Nucleus accumbens (tissue), 56 donors: Measurements from ENCODE around the gene CXCR2.
"Not testable (repeated sequence)": the region's sequence is repeated elsewhere in the genome, so short reads cannot be mapped to it uniquely, and the experiment has no call there.

Experiments
- DNase-seq, 56 donors: peaks; one replicate each; lab custom pipeline; 2025; lab: John Stamatoyannopoulos, UW

Gene CXCR2

DNA sequence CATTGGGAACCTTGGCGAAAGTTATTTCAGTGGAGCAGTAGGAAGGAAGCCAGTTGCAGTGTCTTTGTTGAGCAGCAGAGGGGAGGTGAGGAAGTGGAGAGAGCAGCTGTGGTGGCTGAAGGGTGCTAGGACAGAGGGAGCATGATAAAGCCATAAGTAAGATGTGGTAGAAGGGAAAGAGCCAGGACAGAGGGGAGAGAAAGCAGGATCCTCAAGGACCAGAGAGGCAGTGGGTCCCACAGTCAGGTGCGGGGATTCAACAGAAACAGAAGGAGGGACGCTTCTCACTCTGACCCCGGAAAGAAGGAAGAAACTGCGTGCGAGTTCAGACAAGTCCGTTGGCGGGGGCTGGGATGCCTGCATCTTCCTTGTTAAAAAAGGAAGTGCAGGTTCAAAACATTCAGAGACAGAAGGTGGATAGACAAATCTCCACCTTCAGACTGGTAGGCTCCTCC lies at the start of gene CXCR2:
CXCR2 (plus strand) TSS at position 403 of the 455 bp plus-strand sequence. CDS start 8,774 bp downstream, outside the sequence.
- peak in 1 of 56 donors; percentile 4 for DNase-seq

DNA sequence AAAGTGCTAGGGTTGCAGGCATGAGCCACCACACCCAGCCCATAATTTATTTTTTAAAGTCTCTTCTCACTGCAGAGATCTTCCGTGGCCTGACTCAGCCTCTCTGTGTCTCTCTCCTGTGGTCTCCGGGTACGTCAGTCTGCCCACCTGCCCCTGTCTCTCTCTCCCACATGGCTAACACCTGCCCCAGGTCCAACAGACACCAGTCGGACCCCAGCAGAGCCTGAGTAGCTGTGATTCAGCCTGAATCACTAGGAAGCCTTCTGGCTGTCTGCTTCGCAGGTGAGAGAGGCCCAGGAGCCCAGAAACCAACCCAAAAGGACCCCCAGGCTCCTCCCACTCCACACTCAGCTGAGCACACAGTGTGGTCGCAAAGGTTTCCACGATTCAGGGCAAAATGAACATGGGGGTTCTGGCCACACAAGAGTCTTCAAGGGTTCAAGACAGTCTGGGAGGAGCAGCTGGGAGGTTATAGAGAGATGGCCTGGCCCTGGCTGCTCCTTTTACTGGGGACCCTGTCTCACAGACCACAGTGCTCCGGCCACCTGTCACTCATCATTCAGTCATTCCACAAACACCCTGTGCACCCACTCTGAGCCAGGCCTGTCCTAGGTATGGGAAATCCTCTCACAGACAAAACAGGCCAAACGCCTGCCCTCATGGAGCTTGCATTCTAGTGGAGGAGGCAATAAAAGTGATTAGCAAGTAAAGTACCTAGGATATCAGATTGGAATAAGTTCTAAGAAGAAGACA lies 48.2 kb upstream of the CXCR2 start:
- DNase-seq, result no peak

DNA sequence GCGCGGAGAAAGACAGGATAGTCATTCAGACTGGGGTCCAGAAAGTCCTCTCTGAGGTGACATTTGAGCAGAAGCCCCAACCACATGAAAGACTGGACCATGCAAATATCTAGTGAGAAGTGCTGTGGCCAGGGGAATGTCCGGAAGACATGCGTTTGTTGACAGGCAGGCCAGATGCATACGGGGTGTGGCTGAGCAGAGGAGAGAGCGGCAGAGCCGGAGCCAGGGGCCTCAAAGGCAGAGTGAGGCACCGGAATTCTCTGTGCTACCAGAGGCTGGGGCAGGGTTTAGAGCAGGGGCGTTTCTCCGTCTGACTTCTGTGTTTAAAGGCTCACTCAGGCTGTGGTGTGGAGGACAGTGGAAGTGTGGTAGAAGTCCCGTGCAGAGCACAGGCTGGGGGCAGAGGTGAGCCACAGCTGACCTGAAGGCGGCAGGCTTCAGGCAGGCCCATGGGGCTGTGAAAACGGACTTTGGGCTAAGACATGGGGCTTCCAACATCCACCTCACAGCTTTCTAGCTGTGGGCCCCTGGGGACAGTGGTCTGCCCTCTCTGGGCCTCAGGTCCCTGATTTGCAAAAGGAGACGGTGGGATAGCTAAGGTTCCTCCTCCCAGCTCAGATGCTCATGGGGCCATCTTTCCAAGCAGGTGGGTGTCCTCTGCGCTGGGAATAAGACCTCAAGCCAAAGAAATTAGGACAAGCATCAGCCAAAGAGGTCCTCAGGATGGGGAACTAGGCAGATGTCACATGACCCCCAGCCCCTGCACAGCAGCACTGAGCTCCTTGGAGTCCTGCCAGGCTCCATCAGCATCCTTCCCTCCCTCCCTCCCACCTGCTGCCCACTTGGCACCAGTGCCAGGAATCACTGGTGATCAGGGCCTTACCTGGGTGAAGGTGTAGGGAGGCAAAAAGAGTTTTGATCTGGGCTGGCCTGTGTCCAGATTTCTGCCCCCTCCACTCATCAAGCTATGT lies 45.6 kb upstream of the CXCR2 start:
- no peak for DNase-seq

DNA sequence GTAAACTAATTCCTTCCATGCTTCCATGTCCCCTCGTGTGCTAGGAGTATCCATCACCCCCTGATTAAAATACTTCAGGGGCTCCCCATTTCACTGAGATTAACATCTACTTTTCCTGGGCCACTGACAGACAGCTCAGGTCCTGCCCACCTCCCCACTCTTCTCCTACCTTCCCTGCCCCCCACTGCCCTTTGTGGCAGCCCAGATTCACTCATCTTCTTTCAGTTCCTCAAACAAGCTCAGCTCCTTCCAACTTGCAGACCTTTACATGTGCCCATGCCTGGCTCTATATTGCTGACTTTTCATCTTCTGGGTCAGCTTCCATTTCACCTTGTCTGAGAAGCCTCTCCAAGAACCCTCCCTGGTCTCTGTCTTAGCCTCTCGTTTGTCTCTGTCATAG lies 44.8 kb upstream of the CXCR2 start:
- no peak for DNase-seq

DNA sequence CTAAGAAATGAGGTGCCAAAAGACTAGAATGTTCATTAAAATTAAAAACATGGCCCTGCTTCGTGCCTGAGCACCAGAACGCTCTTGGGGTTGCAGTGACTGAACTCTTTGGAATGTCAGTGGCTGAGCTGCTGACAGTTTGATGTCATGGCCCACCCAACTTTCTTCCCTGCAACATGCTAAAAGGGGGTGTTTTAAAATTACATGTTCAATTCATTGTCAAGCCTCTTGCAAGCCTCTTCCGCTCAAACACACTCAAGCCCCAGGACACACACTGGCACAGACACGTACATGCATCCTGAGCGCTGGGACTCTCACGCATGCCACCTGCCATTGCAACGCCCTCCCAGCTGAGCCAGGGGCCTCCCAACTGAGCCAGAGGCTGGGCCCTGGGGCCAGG lies 44.1 kb upstream of the CXCR2 start:
- DNase-seq, result no peak

DNA sequence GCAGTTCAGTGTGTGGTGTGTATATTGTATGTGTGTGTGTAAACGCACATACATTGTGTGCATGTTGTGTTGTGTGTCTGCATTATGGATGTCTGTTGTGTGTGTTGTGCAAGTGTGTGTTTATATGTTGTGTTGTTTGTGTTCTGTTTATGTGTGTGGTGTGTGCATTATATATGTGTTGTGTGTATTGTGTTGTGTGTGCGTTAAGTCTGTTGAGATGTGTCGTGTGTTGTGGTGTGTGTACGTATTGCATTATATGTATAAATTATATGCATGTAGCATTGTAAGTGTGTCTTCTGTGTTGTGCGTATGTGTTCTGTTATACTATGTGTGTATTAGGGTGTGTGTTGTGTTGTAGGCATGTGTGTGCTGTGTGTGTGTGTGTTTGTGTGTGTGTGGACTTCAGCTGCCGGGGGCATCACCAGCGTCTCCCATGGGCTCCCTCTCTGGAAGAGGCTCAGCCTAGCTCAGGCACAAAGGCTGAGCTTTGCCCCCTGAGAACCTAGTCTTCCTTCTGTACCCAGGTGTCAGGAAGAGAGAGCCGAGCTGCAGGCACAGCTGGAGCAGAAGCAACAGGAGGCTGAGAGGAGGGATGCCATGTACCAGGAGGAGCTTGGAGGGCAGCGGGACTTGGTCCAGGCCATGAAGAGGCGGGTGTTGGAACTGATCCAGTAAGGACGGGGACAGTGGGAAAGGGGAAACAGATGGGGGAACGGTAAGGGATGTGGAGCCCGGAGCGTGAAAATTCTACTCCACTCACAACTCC lies 43.1 kb upstream of the CXCR2 start:
- DNase-seq, result no peak

DNA sequence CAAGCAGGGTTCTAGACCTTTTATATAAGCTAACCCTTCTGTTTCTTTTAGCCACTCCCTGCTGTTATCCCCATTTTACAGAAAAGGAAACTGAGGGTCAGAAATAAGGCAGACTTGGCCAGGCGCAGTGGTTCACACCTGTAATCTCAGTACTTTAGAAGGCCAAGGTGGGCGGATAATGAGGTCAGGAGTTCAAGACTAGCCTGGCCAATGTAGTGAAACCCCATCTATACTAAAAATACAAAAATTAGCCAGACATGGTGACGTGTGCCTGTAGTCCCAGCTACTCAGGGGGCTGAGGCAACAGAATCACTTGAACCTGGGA lies 42.5 kb upstream of the CXCR2 start:
- no peak for DNase-seq

DNA sequence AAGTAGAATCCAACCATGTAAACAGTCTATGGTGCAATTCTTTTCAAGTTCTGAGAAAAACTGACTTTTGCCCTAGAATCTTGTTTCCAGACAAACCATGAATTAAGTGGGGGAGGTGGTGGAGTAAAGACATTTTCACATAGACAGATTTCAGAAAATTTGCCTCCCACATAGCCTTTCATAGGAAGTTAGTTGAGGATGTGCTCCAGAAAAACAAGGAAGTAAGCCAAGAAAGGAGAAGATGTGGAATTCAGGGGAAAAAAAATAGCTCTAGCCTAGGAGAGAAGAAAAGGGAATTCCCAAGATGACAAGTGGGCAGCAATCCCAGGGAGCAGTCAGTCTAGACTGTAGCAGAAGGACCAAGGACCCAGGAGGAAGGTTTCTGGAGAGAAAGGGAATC lies 39.4 kb upstream of the CXCR2 start:
- DNase-seq, result no peak

DNA sequence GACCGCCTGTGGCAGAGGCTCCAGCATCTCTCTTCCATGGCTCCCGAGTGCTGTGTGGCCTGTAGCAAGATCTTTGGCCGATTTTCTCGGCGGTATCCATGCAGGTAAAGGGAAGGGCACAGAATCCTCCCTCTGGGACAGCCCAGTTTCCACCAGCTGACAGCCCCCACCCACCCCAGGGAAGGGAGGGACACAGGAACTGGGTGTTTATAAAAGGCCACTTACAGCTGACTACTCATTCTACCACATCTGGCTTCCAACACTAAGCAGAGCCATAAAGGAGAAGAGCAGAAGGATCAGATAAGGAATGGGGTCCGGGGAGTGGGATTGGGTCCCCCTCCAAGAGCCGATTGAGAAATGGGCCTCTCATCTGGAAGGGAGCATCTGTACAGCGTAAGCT lies 36.6 kb upstream of the CXCR2 start:
- DNase-seq, result no peak

DNA sequence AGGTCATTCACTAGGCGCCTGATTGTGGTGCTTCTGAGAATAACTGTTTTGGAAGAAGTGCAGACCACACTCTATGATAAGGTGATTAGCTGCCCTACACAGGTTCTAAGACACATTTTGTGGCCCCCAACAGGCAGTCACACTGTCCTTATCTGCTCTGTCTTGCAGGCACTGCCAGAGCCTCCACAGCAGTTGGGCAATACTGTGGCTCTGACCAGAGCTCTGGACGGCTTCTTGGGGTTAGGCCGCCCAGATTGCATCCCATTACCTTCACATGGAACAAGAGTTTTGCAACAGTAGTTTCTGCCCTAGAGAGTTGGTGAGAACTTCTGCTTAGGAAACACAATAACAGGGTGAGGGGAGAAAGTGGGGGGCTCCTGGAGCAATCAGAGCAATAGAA lies 34.1 kb upstream of the CXCR2 start:
- DNase-seq, result no peak

DNA sequence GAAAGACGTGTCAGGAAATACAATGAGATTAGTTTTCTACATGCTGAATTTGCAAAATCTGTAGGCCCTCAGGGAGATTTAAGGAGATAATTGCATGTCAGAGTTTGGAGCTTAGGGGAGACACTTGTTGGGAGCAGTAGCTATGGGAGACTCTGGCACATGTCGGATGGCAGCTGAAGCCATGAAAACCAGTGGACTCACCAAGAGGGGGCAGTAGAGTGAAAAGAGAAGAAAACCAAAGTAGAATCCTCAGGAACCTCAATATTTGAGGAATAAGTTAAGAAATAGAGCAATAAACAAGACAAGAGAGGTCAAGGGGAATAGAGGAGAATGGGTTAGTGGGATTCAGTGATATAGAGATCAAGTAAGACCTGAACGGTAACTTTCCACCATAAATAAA lies 31.9 kb upstream of the CXCR2 start:
- DNase-seq, result no peak

DNA sequence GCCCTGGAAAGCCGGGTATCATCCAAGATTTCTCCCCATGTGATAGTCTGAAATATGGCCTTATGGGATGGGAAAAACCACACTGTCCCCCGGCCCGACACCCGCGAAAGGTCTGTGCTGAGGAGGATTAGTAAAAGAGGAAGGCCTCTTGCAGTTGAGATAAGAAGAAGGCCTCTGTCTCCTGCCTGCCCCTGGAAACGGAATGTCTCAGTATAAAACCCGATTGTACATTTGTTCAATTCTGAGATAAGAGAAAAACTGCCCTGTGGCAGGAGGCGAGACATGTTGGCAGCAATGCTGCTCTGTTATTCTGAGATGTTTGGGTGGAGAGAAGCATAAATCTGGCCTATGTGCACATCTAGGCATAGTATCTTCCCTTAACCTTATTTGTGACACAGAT lies 30.0 kb upstream of the CXCR2 start:
- no peak for DNase-seq

DNA sequence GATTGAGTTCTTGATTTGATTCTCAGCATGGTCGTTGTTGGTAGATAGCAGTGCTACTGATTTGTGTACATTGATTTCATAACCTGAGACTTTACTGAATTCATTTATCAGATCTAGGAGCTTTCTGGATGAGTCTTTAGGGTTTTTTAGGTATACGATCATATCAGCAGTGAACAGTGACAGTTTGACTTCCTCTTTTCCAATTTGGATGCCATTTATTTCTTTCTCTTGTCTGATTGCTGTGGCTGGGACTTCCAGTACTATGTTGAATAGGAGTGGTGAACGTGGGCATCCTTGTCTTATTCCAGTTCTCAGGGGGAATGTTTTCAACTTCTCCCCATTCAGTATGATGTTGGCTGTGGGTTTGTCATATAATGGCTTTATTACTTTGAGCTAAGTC lies 27.9 kb upstream of the CXCR2 start:
- DNase-seq, result no peak

DNA sequence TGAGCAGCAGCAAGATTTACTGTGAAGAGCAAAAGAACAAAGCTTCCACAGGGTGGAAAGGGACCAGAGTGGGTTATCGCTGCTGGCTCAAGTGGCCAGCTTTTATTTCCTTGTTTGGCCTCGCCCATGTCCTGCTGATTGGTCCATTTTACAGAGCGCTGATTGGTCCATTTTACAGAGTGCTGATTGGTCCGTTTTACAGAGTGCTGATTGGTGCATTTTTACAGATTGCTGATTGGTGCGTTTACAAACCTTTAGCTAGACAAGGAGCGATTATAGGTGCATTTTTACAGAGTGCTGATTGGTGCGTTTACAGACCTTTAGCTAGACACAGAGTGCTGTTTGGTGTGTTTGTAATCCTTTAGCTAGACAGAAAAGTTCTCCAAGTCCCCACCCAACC lies 17.0 kb upstream of the CXCR2 start:
- DNase-seq, result not testable (repeated sequence)

DNA sequence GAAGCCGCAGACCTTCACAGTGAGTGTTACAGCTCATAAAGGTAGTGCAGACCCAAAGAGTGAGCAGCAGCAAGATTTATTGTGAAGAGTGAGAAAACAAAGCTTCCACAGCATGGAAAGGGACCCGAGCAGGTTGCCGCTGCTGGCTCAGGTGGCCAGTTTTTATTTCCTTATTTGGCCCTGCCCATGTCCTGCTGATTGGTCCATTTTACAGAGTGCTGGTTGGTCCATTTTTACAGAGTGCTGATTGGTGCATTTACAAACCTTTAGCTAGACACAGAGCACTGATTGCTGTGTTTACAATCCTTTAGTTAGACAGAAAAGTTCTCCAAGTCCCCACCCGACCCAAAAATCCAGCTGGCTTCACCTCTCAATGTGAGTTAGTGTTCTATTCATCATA lies 4.0 kb upstream of the CXCR2 start:
- not testable (repeated sequence) for DNase-seq

DNA sequence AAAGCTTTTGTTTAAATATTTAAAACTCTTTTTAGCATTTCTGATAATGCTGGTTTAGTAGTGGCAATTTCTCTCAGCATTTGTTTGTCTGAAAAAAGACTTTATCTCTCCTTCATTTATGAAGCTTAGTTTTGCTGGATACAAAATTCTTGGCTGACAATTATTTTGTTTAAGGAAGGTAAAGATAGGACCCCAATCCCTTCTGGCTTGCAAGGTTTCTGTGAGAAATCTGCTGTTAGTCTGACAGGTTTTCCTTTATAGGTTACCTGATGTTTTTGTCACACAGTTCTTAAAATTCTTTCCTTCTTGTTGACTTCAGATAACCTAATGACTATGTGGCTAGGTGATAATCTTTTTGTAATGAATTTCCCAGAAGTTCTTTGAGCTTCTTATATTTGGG lies 3.5 kb upstream of the CXCR2 start:
- DNase-seq, result not testable (repeated sequence)

DNA sequence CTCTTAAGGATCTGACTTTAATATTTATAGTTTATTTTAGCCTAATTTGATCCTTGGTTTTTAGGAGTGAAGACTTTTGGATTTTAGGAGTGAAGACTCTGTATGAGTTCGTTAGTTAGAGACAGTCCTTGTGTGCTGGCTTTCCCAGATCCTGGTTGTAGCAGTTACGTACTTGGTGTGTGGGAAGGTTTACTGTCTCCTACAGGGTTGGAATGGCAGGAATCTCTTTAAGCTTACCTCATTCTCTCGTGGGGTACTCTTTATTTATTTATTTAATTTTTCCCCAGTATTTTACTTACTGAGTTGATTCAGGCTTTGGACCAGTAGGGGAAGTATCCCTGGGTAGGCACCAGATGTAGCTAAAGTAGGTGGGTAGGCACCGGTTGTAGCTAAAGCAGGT lies 1.8 kb upstream of the CXCR2 start:
- no peak for DNase-seq

DNA sequence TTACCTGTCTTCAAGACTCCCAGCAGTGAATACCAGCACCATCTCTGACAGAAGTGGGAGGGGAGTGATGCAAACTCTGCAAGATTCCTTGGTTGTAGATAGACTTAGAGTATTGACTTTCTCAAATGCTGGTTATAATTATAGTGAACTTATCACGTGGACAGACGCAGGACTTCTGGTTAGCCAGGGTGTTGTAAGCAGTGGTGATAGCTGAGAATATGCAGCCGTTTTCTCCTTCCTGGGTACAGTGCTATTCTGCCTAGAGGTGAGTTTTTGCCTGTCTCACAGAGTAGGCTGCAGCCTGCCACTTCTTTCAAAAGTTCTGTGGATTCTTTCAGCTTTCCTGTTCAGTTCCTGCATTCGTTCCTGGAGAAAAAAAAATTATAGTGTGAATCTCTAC lies 733 bp upstream of the CXCR2 start:
- no peak for DNase-seq

DNA sequence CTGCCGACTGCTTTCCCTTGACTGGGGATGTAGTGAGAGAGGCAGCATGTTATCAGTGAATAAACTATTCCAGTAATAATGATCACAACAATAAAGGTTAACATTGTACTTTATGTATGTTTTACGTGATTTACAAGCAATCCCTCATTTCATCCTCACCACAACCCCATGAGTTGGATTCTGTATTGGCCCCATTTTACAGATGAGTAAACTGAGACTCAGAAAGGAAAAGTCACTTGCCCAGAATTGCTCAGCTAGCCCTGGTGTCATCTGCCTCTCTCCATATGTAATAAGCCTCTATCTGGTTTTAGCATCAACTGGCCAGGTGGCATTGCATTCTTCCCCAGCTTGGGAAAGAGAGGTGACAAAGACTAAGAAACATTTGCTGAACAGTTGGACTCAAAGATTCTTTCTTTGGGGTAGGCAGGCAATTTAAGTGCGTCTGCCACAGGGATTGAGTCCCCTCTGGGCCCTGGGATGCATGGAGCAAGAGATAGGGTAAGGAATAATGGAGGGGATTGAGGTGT lies 2.2 kb downstream of the CXCR2 start:
- DNase-seq, result no peak

DNA sequence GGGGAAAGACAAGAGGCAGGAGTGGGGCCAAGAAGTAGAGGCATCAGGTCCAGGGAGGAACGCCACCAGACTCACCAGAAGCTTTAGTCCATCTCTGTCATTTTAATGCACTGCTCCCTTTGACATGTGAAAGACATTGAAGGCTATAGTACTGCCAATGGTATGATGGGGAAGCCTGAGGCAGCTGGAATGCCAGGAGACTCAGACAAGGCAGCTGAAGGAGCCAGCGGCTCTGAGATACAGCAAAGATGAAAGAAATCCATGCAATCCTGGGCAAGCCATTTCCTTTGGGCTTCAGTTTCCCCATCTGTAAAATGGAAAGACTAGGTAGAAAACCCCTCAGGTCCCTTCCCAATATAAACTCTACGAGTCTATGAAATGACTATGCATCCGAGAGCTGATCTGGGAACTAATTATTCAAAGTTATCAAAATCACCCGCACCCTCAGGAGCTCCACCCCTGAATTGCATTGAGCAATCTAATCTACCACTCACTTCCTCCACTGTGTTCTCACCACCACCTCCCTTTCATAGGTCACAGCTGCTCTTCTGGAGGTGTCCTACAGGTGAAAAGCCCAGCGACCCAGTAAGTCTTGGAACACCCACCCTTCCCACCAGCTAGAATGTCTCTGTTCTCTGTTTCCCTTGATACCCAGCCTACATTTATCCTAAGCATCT lies 3.1 kb downstream of the CXCR2 start:
- no peak for DNase-seq
